Glomerular visceral epithelial cell (primary cell): ENCODE data around the gene PRKCE.

ENCODE experiments used
- DNase-seq: peaks from one replicate; pipeline ENCODE4 v3.0.0-alpha.2; 2016; ENCODE audit errors: extremely low spot score

PRKCE gene

GRCh38 chr2:45778720-45779171, 127.3 kb downstream of the PRKCE start:
- peak; percentile 67 for DNase-seq

- DNase-seq = no peak
Observed at GRCh38 chr2:45780541-45781463, 129.3 kb downstream of the PRKCE start.

- DNase-seq = no peak
Observed at GRCh38 chr2:45781464-45781811, 130.0 kb downstream of the PRKCE start.

GRCh38 chr2:45782436-45782835, 131.0 kb downstream of the PRKCE start:
- no peak for DNase-seq

GRCh38 chr2:45782986-45783385, 131.5 kb downstream of the PRKCE start:
- DNase-seq = no peak

- no peak for DNase-seq
Observed at GRCh38 chr2:45786030-45786835, 134.8 kb downstream of the PRKCE start.

GRCh38 chr2:45786836-45787357, 135.4 kb downstream of the PRKCE start:
- no peak for DNase-seq

- DNase-seq = no peak
Observed at GRCh38 chr2:45788401-45788800, 136.9 kb downstream of the PRKCE start.

GRCh38 chr2:45789317-45789716, 137.8 kb downstream of the PRKCE start:
- DNase-seq = no peak

- no peak for DNase-seq
Observed at GRCh38 chr2:45789961-45790723, 138.7 kb downstream of the PRKCE start.

- DNase-seq = no peak
Observed at GRCh38 chr2:45793305-45793962, 142.0 kb downstream of the PRKCE start.

- peak; percentile 47 for DNase-seq
Observed at GRCh38 chr2:45794134-45794617, 142.7 kb downstream of the PRKCE start.

GRCh38 chr2:45796500-45796899, 145.0 kb downstream of the PRKCE start:
- DNase-seq = no peak

- DNase-seq = no peak
Observed at GRCh38 chr2:45797451-45798230, 146.2 kb downstream of the PRKCE start.

- DNase-seq = no peak
Observed at GRCh38 chr2:45799679-45800381, 148.4 kb downstream of the PRKCE start.

GRCh38 chr2:45802499-45803138, 151.1 kb downstream of the PRKCE start:
- DNase-seq = no peak

GRCh38 chr2:45804987-45805755, 153.7 kb downstream of the PRKCE start:
- no peak for DNase-seq
